ENCODE results near the gene PHF21B.
"Not testable (repeated sequence)": the region's sequence is repeated elsewhere in the genome, so short reads cannot be mapped to it uniquely, and the experiment has no call there.

Gene PHF21B

DNA sequence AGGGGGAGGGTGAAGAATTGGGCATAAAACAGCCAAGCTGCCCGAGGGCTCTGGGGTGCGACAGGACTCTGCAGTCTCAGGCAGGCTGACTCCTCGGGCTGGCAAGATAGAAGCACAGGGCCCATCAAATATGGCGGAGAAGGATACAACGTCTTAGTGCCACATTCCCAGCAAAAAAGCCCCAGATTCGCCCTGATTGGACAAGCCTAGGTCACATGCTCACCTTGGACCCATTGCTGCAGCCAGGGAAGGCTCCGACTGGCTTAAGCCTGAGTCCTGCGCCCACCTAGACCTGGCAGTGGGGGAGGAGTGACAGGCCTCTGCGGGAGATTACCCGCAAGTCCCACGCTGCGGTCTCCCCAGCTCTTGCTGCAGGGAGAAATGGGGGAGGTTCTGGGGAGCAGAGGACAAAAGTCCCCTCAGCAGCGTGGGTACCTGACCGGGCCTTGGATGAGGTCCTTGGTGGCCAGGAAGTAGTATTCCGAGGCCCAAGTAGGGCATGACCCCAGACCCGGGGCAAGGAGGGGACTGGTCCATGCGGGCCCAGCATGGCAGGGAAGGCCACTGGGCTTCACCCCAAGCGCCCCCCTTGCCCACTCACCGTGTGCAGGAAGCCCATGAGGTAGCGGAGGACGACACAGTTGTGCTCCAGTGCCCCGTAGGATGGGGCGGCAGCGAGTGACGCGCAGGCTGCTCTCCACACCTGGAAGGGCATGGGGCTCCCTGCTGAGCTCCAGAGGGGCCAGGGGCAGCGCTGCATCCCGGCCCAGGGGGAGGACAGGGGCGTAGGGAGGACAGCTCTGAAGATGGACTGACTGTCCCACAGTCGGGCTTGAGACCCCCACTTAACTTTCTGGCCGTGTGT lies 144.4 kb downstream of the PHF21B start:
- no peak for DNase-seq

DNA sequence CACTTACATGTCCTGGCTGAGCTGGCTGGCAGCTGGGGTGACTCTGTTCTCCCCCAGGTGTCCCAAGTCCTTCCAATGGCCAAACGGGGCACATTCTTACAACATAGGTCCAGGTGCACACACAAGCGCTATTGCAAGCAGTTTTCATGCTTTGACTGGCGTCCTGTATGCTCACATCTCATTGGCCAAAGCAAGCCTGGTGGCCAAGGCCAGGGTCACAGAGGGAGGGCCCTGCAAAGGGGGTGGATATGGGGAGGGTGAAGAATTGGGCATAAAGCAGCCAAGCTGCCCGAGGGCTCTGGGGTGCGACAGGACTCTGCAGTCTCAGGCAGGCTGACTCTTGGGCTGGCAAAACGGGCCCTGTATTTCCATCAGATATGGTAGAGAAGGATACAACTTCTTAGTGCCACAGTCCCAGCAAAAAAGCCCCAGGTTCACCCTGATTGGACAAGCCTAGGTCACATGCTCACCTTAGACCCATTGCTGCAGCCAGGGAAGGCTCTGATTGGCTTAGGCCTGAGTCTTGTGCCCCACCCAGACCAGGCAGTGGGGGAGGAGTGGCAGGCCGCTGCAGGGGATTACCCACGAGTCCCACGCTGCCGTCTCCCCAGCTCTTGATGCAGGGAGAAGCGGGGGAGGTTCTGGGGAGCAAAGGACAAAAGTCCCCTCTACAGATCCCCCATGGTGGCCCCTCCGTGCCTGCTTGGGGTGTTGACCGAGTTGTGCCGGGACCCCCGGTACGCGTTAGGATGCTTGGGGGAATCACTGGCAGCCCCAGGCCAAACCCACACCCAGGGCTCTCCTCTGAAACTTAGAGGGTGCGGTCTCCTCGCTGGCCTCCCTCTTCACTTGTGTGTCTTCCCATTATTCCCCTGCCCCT lies 146.6 kb downstream of the PHF21B start:
- DNase-seq, result no peak

DNA sequence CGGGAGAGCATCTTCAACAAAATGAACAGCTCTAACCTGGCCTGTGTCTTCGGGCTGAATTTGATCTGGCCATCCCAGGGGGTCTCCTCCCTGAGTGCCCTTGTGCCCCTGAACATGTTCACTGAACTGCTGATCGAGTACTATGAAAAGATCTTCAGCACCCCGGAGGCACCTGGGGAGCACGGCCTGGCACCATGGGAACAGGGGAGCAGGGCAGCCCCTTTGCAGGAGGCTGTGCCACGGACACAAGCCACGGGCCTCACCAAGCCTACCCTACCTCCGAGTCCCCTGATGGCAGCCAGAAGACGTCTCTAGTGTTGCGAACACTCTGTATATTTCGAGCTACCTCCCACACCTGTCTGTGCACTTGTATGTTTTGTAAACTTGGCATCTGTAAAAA lies 147.5 kb downstream of the PHF21B start:
- no peak for DNase-seq

DNA sequence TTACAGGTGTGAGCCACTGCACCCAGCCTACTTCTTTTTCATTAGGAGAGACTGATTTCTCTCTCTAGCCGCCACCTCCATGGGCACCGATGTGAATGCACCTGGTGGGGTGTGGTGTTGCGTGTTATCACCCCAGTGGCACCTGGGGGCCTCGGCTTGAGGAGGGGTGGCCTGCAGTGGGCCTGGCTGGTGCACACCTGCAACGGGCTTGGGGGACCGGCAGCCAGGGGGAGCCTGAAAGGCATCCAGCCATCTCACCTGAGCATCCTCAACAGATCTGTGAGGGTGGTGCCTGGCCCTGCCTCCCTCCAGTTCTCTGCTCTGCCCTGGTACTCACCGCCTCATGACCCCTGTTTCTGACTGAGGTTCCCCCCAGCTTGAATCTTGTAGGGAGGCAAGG lies 148.6 kb downstream of the PHF21B start:
- DNase-seq, result no peak

DNA sequence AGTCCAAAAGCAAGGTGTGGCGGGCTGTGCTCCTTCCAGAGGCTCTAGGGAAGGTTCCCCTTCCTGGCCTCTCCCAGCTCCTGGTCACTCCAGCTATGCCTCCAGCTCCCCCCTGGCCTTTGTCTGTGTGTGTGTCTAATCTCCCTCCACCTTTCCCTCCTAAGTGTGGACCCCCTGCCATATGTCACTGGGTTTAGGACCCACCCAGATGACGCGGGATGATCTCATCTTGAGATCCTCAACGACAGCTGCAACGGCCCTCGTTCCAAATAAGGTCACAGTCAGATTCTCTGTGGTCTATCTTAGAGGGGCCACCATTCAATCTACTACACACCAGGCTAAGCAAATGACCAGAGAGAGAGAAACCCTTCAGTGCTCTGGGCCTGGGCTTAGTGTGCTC lies 149.5 kb downstream of the PHF21B start:
- DNase-seq, result no peak

DNA sequence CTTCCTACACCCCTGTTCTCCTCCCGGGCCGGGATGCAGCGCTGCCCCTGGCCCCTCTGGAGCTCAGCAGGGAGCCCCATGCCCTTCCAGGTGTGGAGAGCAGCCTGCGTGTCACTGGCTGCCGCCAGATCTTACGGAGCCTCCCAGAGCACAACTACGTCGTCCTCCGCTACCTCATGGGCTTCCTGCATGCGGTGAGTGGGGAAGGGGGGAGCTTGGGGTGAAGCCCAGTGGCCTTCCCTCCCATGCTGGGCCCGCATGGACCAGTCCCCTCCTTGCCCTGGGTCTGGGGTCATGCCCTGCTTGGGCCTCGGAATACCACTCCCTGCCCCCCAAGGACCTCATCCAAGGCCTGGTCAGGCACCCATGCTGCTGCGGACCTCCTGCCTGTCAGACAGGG lies 150.2 kb downstream of the PHF21B start:
- DNase-seq, result no peak

DNA sequence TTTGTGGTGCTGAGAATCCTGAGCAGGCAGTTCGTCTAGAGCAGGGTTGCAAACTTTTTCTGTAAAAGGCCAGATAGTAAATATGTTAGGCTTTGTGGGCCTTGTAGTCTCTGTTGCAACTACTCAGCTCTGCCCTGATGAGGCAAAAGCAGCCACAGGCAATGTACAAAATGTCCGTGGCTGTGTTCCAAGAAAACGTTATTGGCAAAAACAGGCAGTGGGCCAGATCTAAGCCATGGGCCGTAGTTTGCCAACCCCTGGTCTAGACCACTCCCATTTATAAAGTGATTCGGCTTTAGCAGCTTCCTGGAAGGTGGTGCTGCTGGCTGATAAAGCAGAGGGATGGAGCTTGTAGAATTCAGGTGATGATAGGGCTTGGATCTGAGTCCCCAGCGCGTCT lies 151.0 kb downstream of the PHF21B start:
- DNase-seq, result not testable (repeated sequence)

DNA sequence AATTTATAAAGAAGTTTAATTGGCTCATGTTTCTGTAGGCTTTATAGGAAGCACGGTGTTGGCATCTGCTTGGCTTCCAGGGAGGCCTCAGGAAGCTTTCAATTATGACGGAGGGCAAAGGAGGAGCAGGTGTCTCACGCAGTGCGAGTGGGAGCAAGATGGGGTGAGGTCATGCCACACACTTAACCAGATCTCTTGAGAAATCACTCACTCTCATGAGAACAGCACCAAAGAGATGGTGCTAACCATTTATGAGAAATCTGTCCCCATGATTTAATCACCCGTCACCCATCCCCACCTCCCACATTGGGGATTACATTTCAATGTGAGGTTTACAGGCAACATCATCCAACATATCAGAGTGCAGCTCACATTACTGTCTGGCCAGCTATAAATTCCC lies 153.9 kb downstream of the PHF21B start:
- no peak for DNase-seq

DNA sequence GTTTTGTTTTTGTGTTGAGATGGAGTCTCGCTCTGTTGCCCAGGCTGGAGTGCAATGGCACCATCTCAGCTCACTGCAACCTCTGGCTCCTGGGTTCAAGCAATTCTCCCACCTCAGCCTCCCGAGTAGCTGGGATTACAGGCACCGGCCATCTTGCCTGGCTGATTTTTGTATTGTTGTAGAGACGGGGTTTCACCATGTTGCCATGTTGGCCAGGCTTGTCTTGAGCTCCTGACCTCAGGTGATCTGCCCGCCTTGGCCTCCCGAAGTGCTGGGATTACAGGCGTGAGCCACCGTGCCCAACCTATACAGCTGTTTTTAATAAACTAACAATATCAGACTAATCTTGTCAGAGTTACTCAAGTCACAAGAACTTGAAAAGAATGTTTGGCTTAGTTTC lies 155.2 kb downstream of the PHF21B start:
- DNase-seq, result not testable (repeated sequence)

DNA sequence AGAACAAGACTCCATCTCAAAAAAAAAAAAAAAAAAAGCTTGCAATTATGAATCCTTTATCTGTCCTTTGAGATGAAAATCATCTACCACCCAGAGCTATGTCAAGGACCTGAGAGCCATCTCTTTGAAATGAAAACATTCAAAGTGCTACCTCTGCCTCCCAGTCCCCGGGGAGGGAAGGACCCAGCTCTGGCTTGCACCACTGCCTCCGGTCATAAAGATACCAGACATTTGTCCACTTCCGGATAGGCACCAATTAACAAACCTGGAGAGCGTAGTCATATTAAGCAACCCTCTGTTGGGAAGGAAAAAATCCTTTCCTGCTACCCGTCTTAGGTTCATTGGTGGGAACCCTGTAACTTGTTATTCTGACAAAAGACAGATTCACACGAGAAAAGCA lies 158.9 kb downstream of the PHF21B start:
- no peak for DNase-seq

DNA sequence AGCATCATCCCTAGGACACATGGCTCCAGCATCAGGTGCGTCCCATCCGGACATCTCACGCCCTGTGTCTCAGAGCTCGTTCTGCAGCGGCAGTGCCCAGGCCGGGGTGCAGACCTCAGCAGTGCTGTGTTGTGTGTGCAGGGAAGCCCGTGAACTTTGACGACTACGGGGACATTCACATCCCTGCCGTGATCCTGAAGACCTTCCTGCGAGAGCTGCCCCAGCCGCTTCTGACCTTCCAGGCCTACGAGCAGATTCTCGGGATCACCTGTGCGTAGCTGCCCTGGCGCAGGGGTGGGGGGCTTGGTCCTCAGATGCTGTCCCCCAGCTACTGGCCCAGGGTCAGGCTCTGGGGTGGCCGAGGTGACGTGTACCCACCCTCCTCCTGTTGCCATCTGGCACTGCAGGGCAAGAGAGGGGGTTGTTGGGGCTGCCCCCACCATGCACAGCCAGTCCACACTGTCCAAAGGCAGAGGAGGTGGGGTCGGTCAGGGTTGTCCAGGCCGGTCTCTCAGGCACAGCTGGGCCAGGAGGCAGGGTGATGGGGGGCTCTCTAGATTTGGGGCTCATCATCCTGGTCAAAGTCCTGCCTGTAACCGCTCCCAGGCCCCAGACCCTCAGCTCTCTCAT lies 160.9 kb downstream of the PHF21B start:
- no peak for DNase-seq

DNA sequence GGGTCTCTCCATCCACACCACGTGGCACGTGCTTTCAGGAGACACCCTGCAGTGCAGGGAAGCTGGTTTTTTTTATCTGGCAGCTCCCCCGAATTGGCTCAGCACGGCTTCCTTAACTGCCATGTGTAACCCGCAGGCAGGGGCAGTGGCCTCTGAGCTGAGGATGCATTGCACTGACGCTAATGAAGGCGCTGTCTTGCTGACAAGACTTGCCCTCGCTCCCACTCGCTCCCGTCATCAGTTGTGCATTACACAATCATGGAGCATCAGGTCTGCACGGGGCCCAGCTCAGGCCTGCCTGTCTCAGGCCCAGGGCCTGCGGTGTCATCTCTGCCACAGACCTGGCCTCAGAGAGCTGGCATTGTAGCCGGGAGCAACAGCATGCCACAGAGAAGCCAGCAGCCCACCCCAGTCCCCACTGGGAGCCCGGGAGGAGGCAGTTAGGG lies 161.5 kb downstream of the PHF21B start:
- no peak for DNase-seq

DNA sequence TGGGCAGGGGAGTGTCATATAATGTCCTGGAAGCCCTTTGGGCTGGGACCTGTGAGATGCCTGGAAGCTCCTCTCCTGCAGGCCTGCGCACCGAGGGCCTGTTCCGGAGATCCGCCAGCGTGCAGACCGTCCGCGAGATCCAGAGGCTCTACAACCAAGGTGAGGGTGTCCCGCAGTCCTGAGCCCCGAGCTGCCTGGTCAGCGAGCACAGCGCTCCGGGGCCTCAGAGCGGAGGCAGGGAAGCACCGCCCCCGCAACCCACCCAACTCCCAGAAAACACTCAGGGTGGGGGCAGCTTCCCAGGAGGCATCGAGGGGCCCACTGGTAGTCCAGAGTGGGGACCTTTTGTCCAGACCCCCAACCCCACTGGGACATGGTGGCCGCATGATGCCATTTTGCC lies 161.9 kb downstream of the PHF21B start:
- DNase-seq, result no peak

DNA sequence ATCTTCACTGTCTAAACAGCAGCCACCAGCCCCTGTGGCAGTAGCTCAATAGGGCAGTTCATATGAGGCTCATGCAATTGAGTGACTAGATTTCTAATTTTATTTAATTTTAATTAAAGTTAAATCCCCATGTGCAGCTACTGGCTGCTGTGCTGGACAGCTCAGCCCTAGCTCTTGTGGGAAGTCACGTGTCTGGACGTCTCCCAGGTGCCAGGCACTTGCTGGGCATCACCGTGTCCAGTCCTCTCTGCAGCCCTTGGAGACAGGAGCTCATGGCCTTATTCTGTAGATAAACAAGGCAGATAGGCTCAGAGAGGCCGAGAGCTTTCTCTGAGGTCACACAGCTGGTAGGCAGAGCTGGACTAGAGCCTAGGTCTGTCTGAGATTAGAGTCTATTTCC lies 162.4 kb downstream of the PHF21B start:
- no peak for DNase-seq

DNA sequence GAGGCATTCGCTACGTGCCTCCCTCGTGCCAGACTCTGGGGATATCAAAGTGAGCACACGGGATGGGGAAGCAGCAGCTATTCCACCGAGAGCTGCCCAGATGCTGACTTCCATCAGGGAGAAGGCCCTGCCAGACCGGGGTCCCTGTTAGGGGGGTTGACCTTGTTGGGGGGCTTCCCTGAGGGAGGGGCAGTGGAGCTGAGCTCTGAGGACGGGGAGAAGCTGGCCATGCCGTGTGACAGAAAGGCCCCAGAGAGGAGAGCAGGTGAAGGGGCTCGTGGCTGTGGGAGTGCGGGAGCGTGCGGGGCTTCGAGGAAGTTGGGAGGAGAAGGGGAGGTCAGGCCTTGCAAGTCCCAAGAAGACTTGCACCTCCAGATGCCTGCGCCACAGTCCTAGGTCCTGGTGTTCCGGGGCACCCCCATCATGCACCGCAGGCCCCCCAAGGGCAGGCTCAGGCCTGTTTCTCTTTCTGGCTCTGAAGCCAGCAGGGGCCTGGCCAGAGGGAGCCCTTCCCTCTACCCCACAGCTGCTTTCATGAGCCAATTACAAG lies 163.0 kb downstream of the PHF21B start:
- no peak for DNase-seq

DNA sequence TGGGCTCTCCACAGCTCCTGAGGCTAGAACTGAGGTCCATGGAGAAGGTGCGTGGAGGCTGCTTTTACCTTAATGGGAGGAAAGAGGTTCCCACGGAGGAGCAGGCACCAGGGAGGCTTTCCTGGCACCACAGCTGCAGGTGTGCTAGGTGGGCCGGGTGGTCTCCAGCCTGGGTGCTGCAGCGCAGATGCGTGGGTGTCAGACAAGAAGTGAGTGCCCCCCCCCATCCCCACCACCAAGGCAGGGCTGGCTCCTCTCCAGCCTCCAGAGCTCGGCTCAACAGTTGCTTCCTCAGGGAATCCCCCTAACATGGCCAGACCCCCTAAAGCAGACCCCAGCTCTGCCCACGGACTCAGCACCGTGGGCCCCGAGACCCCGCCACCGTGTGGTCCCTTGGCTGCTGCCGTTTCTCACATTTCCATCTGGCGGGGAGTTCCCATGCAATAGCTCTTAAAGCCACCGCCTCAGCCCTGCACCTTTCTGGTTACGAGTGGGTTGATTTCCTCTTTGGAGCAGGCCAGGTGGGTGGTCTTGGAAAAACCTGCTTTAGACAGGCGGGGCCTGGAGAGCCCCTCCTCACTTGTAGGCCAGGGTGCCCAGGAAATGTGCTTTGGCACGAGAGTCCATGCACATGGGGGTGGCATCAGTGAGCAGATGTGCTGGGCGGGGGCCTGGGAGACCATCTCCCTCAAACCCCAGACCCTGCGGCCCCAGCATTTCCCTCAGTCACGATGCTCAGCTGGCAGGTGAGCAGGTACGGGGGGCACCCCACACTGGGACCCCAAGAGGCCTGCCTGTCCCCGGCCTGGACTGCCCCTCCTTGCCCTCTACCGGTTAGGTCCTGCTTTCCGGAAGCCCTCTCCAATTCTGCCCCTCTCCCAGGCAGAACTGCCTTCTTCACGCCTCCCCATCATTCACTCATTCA lies 163.7 kb downstream of the PHF21B start:
- no peak for DNase-seq

DNA sequence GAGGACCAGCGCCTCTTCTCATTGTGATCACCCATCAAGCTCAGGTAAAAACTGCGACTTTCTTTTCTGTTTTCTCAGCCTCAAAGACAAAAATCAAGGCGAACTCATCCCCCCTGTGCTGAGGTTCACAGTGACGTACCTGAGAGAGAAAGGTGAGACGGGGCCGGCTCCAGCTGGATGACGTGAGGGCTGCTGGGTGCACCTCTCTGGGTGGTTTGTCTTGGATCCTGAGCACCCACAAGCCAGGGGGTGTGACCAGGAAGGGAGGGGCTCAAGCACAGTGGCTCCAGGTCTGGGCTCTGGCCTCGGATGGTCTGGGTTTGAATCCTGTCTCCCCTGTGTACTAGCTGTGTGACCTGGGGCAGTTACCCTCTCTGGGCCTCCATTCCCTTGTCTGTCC lies 164.6 kb downstream of the PHF21B start:
- DNase-seq, result no peak

DNA sequence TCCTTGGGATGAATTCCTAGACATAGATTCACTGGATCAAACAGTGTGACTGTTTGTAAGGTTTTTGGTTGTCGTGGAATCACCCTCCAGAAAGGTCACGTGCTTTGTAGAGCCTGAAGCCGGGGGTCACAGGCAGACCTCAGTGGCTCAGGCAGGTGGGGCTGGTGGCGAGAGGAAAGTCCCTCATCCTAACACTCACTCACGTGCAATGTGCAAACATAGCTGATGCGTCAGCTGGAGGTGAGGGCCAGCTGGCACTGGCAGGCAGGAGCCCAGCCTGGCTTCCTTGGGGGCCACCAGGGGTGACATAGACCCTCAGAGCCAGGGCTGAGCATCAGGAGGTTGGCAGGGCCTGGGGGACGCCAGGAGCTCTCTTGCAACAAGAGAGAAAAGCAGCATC lies 167.4 kb downstream of the PHF21B start:
- no peak for DNase-seq

DNA sequence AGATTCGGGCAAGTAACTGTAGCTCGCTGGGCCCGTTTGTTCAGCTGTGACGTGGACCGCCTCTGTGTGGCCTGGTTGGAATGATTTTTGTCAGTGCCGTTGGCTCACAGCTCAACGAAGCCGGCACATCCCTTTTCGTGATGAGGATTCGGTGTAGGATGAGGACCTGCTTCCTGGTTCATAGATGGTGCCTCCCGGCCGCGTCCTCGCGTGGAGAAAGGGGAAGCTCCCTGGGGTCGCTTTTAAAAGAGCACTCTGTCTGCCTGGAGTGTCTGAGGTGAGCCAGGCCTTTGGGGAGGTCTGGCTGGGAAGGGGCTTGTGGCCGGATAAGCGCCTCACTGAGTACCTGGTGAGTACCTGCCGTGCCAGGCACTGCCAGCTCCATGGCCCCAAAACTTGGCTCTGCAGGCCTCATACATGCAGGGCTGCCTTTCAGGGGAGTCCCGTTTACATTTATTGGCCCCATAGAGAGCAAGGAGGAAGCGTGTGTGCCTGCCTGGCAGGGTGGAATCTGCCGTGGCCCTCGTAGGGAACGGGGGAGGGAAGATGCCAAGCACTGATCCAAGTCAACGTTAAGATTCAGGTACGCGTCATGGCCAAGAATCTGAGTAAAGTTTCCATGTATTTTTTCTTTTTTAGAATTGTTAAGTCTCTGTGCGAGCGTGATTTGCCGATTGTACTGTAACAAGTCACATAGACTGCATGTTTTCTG lies 169.0 kb downstream of the PHF21B start:
- no peak for DNase-seq

DNA sequence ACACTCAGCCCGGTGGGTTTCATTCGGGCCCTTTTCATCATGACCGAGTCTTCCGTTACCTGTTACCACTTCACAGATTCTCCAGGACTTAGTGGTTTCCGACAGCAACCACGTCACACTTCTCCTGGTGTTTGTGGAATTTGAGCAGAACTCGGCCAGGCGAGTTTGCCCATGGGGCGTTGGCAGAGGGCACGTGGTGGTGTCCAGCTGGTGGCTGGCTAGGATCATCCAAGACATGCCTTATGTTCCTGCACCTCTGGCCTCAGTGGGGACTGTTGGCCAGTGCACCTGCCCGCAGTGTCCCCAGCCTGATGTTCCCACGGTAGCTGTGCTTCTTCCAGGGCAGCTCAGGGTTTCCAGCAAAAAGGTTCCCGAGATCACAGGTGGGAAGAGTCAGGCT lies 170.1 kb downstream of the PHF21B start:
- no peak for DNase-seq

DNA sequence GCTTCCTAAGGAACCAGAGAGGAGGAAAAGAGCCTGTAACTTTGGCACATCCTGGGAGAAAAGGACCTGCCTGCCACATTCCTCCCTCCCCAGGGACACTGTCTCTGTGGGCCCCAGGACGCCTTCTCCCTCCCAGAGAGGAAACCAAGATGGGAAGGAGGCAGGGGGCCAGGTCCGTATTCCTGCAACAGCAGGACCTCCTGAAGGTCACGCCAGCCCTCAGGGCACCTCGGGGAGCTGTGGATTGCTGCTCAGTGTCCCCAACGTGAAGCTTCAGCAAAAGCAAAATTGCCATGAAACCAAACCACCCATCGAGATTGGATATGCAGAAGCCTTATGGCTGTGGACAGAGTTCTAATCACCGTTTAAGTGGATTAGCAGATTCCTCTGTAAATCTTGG lies 170.7 kb downstream of the PHF21B start:
- no peak for DNase-seq

Measured in activated CD4-positive, alpha-beta T cell treated with anti-CD3 and anti-CD28 coated beads for 1 hour (primary cell).